CD14-positive monocyte (primary cell): ENCODE measurements around the gene GOLIM4. TPM values are rescaled to one million over a fixed set of nuclear protein-coding genes. Genes with fewer than 3 reads are reported as not detected.

Experiments used
- DNase-seq, 3 donors: peaks; one replicate each; pipeline ENCODE4 v3.0.0-alpha.2; 2011 to 2022
- H2AFZ ChIP-seq: 2 replicates; pipeline ENCODE4 v1.6.0; 2012; ENCODE audit warnings: mild to moderate bottlenecking, low read depth, low read length, inconsistent platforms; ENCODE audit not compliant: insufficient read depth, poor library complexity, severe bottlenecking
- H3K27ac ChIP-seq, 2 donors: 1 replicate in 1 of 2; 2 replicates in 1 of 2; pipeline ENCODE4 v1.5.1; 2012 to 2013; ENCODE audit warnings: low read length in 2 of 2, control low read depth in 1 of 2, inconsistent platforms in 1 of 2, low read depth in 1 of 2, mild to moderate bottlenecking in 1 of 2
- H3K27me3 ChIP-seq, 2 donors: one replicate each; pipeline versions ENCODE4 v1.6.0 to v1.6.1; 2011 to 2013; ENCODE audit warnings: low read length in 2 of 2; ENCODE audit not compliant: control insufficient read depth in 2 of 2, insufficient read depth in 2 of 2
- H3K36me3 ChIP-seq, 2 donors: replicated peaks in 1 of 2; 1 replicate in 1 of 2; 2 replicates in 1 of 2; pipeline versions ENCODE4 v1.5.1 to v1.6.1; 2012 to 2013; ENCODE audit warnings: low read length in 2 of 2, control low read depth in 1 of 2, inconsistent platforms in 1 of 2, mild to moderate bottlenecking in 1 of 2; ENCODE audit not compliant: insufficient read depth in 2 of 2, control insufficient read depth in 1 of 2
- H3K4me1 ChIP-seq, 2 donors: 1 replicate in 1 of 2; 2 replicates in 1 of 2; pipeline versions ENCODE4 v1.5.1 to v1.6.1; 2012 to 2013; ENCODE audit warnings: low read length in 2 of 2, control low read depth in 1 of 2, inconsistent platforms in 1 of 2, mild to moderate bottlenecking in 1 of 2, moderate library complexity in 1 of 2; ENCODE audit not compliant: insufficient read depth in 2 of 2, control insufficient read depth in 1 of 2
- H3K4me2 ChIP-seq: replicated peaks from 2 replicates; pipeline ENCODE3; 2012; ENCODE audit warnings: low read length, moderate library complexity, mild to moderate bottlenecking; ENCODE audit not compliant: poor library complexity, severe bottlenecking; ENCODE audit errors: extremely low read depth
- H3K4me3 ChIP-seq, 3 experiments: fragments of 200-600 bp in 1 of 3; sonication (generic) in 1 of 3; replicated peaks in 1 of 3; 1 replicate in 2 of 3; 2 replicates in 1 of 3; pipeline ENCODE4 v1.5.1; 2011 to 2013; ENCODE audit warnings: low read length in 3 of 3, mild to moderate bottlenecking in 3 of 3, control low read depth in 2 of 3, low read depth in 2 of 3, inconsistent platforms in 1 of 3, moderate library complexity in 1 of 3
- H3K79me2 ChIP-seq: 2 replicates; pipeline ENCODE4 v1.6.0; 2012; ENCODE audit warnings: mild to moderate bottlenecking, control low read depth, inconsistent platforms, low read length, moderate library complexity; ENCODE audit not compliant: insufficient read depth
- H3K9ac ChIP-seq: 2 replicates; pipeline ENCODE4 v1.6.0; 2017; ENCODE audit warnings: low read length, mild to moderate bottlenecking; ENCODE audit not compliant: insufficient read depth, poor library complexity, severe bottlenecking
- H3K9me3 ChIP-seq, 2 donors: replicated peaks in 1 of 2; 1 replicate in 1 of 2; 2 replicates in 1 of 2; pipeline versions ENCODE4 v1.5.1 to v1.6.1; 2012 to 2013; ENCODE audit warnings: low read length in 2 of 2, control low read depth in 1 of 2; ENCODE audit not compliant: control insufficient read depth in 1 of 2, insufficient read depth in 1 of 2
- H4K20me1 ChIP-seq: 2 replicates; pipeline ENCODE4 v1.6.0; 2012; ENCODE audit warnings: mild to moderate bottlenecking, low read length, control low read depth, moderate library complexity; ENCODE audit not compliant: insufficient read depth
- H3K27ac Mint-ChIP-seq, 7 donors: one replicate each; pipeline ENCODE4 v1.8.0; 2020; ENCODE audit warnings: mild to moderate bottlenecking in 7 of 7, mixed read lengths in 7 of 7, moderate library complexity in 6 of 7, inconsistent platforms in 2 of 7
- H3K27me3 Mint-ChIP-seq, 3 donors: one replicate each; pipeline ENCODE4 v1.8.0; 2021 to 2022; ENCODE audit warnings: low read depth in 3 of 3, mild to moderate bottlenecking in 3 of 3, mixed read lengths in 3 of 3, moderate library complexity in 3 of 3, inconsistent platforms in 1 of 3
- H3K36me3 Mint-ChIP-seq, 2 donors: one replicate each; pipeline ENCODE4 v1.8.0; 2020; ENCODE audit warnings: mixed read lengths in 2 of 2, inconsistent platforms in 1 of 2, mild to moderate bottlenecking in 1 of 2
- H3K4me1 Mint-ChIP-seq: one replicate; pipeline ENCODE4 v1.8.0; 2020; ENCODE audit warnings: mild to moderate bottlenecking, mixed read lengths
- H3K4me3 Mint-ChIP-seq, 2 donors: one replicate each; pipeline ENCODE4 v1.8.0; 2020; ENCODE audit warnings: mild to moderate bottlenecking in 2 of 2, mixed read lengths in 2 of 2, moderate library complexity in 1 of 2
- H3K9me3 Mint-ChIP-seq, 7 donors: one replicate each; pipeline ENCODE4 v1.8.0; 2020 to 2022; ENCODE audit warnings: mixed read lengths in 7 of 7, mild to moderate bottlenecking in 6 of 7, moderate library complexity in 6 of 7, inconsistent platforms in 2 of 7
- WGBS: methylation state at CpG from one replicate; pipeline ENCODE4 v1.1.5; 2013; ENCODE audit warnings: missing lambda C conversion rate; ENCODE audit not compliant: insufficient coverage; 5-methylcytosine and 5-hydroxymethylcytosine counted together
- intact Hi-C, 2 donors: fragments of 100-400 bp; cut with micrococcal nuclease; formaldehyde crosslinking; loops; one replicate each; pipeline versions ENCODE4 v1.15.0 to v1.15.1; 2023
- polyA plus RNA-seq, 3 donors: library from polyadenylated mRNA; depleted of rRNA in 1 of 3; unstranded in 2 of 3; stranded (reverse) in 1 of 3; fragments of 300-500 nt in 2 of 3; fragments of >200 nt in 1 of 3; fragmentation: Illumina TruSeq in 2 of 3; gene quantifications; 1 replicate in 2 of 3; 2 replicates in 1 of 3; pipeline ENCODE4 v1.2.3, GENCODE V29; 2012 to 2021
- TF ChIP-seq, protein P1 (sequence below): fragments of 200-600 bp; IDR thresholded peaks from one replicate; pipeline ENCODE4 v1.8.0; 2022; ENCODE audit warnings: antibody characterized with exemption, mild to moderate bottlenecking

Gene GOLIM4
- polyA plus RNA-seq, 3 donors = 3.5 to 6.4 (median 5.8) TPM

- H3K4me1 Mint-ChIP-seq = no peaks in the 10 kb centered on the region
- H3K4me2 ChIP-seq = no peak overlapping the region
- peaks cover 14 to 22% of the 10 kb centered on the region in 2 donors for H3K36me3 ChIP-seq
- H3K4me3 ChIP-seq = no peak overlapping the region
- H3K9me3 ChIP-seq = no peaks in the 10 kb centered on the region
- H4K20me1 ChIP-seq = no peaks in the 10 kb centered on the region
- intact Hi-C loops = no loop called here
- no peak overlapping the region for H3K27ac Mint-ChIP-seq
- no peak overlapping the region for H3K27ac ChIP-seq
- H3K9ac ChIP-seq = no peak overlapping the region
- no peaks in the 10 kb centered on the region for H3K4me1 ChIP-seq
- no CpG with 5 or more reads among the region's 2 CpGs for WGBS
- H3K36me3 Mint-ChIP-seq = peaks cover 18 to 24% of the 10 kb centered on the region in 2 donors
- no peak for DNase-seq
- TF ChIP-seq, protein P1, sequence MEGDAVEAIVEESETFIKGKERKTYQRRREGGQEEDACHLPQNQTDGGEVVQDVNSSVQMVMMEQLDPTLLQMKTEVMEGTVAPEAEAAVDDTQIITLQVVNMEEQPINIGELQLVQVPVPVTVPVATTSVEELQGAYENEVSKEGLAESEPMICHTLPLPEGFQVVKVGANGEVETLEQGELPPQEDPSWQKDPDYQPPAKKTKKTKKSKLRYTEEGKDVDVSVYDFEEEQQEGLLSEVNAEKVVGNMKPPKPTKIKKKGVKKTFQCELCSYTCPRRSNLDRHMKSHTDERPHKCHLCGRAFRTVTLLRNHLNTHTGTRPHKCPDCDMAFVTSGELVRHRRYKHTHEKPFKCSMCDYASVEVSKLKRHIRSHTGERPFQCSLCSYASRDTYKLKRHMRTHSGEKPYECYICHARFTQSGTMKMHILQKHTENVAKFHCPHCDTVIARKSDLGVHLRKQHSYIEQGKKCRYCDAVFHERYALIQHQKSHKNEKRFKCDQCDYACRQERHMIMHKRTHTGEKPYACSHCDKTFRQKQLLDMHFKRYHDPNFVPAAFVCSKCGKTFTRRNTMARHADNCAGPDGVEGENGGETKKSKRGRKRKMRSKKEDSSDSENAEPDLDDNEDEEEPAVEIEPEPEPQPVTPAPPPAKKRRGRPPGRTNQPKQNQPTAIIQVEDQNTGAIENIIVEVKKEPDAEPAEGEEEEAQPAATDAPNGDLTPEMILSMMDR = no peak
- H3K9me3 Mint-ChIP-seq = peaks cover 0 to 3% (median 1%) of the 10 kb centered on the region in 7 donors
- H3K27me3 ChIP-seq = no peaks in the 10 kb centered on the region
- H3K79me2 ChIP-seq = no peaks in the 10 kb centered on the region
- H2AFZ ChIP-seq = no peak overlapping the region
- no peak overlapping the region for H3K4me3 Mint-ChIP-seq
- H3K27me3 Mint-ChIP-seq = no peaks in the 10 kb centered on the region
These were observed 89.1 kb downstream of the GOLIM4 start for GRCh38 chr3:168006584-168006983.

- no peak overlapping the region for H3K4me3 Mint-ChIP-seq
- Histone ChIP-seq H2AFZ (no peak overlapping the region), H4K20me1 (no peaks in the 10 kb centered on the region), H3K4me1 (no peaks in the 10 kb centered on the region), H3K9me3 (no peaks in the 10 kb centered on the region), H3K79me2 (no peaks in the 10 kb centered on the region), H3K27me3 (no peaks in the 10 kb centered on the region), H3K27ac (no peak overlapping the region), H3K9ac (no peak overlapping the region), H3K4me2 (no peak overlapping the region), H3K36me3 (no peaks in the 10 kb centered on the region), H3K4me3 (no peak overlapping the region)
- intact Hi-C loops = no loop called here
- peaks cover 3 to 4% of the 10 kb centered on the region in 2 donors for H3K36me3 Mint-ChIP-seq
- TF ChIP-seq, protein P1 = no peak
- H3K27me3 Mint-ChIP-seq = peaks cover 0 to 2% (median 0%) of the 10 kb centered on the region in 3 donors
- no peak overlapping the region for H3K27ac Mint-ChIP-seq
- WGBS = no CpG with 5 or more reads among the region's 4 CpGs
- no peaks in the 10 kb centered on the region for H3K4me1 Mint-ChIP-seq
- peaks cover 0 to 2% (median 0%) of the 10 kb centered on the region in 7 donors for H3K9me3 Mint-ChIP-seq
- no peak for DNase-seq
These were observed 91.8 kb downstream of the GOLIM4 start for GRCh38 chr3:168003911-168004310.
